HepG2 (cell line): Measurements from ENCODE around the gene WIPF2. TPM values are rescaled to one million over a fixed set of nuclear protein-coding genes. Genes with fewer than 3 reads are reported as not detected.
A peak's percentile ranks its signal among the peaks of the same experiment; 100 is the strongest.

ENCODE experiments used
- CSRNP1 ChIP-seq: sonication (generic); formaldehyde crosslinking; IDR thresholded peaks from 2 replicates; pipeline ENCODE4 v1.8.1; 2023; ENCODE audit warnings: mild to moderate bottlenecking, missing genetic modification reagents
- ESRRA ChIP-seq: sonication (generic); formaldehyde crosslinking; IDR thresholded peaks from 2 replicates; pipeline ENCODE4 v1.5.1; 2020; ENCODE audit warnings: mild to moderate bottlenecking, low read depth, missing genetic modification reagents
- GABPA ChIP-seq, 2 experiments: IDR thresholded peaks; 2 replicates each; pipeline ENCODE4 v1.6.1; 2011 to 2016; ENCODE audit warnings: low read depth in 2 of 2, low read length in 1 of 2, missing biosample characterization in 1 of 2, missing genetic modification characterization in 1 of 2
- ISX ChIP-seq: sonication (generic); formaldehyde crosslinking; conservative IDR thresholded peaks from 2 replicates; pipeline ENCODE4 v1.5.0; 2020; ENCODE audit warnings: missing genetic modification reagents
- KDM2A ChIP-seq: sonication (generic); formaldehyde crosslinking; IDR thresholded peaks from 2 replicates; pipeline ENCODE4 v1.4.0; 2020; ENCODE audit warnings: low read depth, missing genetic modification reagents, borderline replicate concordance
- MXD1 ChIP-seq: sonication (generic); formaldehyde crosslinking; IDR thresholded peaks from 2 replicates; pipeline ENCODE4 v1.4.0; 2020; ENCODE audit warnings: mild to moderate bottlenecking, missing genetic modification reagents
- PHB2 ChIP-seq: fragments of 450-650 bp; IDR thresholded peaks from 2 replicates; pipeline ENCODE4 v1.6.1; 2018; ENCODE audit not compliant: partially characterized antibody
- SRSF1 ChIP-seq: fragments of 200-400 bp; formaldehyde crosslinking; optimal IDR thresholded peaks from 2 replicates; pipeline ENCODE3; 2017; ENCODE audit warnings: mild to moderate bottlenecking, low read depth, low read length, moderate library complexity
- TRIM24 ChIP-seq: sonication (generic); formaldehyde crosslinking; IDR thresholded peaks from 2 replicates; pipeline ENCODE4 v1.8.0; 2022; ENCODE audit warnings: mild to moderate bottlenecking, missing genetic modification reagents
- ZBTB14 ChIP-seq: sonication (generic); formaldehyde crosslinking; IDR thresholded peaks from 2 replicates; pipeline ENCODE4 v1.4.0; 2020; ENCODE audit warnings: missing genetic modification reagents
- ZBTB34 ChIP-seq: sonication (generic); formaldehyde crosslinking; IDR thresholded peaks from 2 replicates; pipeline ENCODE4 v1.8.0; 2022; ENCODE audit warnings: mild to moderate bottlenecking, missing genetic modification reagents
- ZNF121 ChIP-seq: sonication (generic); formaldehyde crosslinking; IDR thresholded peaks from 2 replicates; pipeline ENCODE4 v1.5.0; 2020; ENCODE audit warnings: mild to moderate bottlenecking, missing genetic modification reagents
- ZNF142 ChIP-seq: sonication (generic); formaldehyde crosslinking; IDR thresholded peaks from 2 replicates; pipeline ENCODE4 v1.4.0; 2020; ENCODE audit warnings: missing genetic modification reagents
- ZNF510 ChIP-seq: sonication (generic); formaldehyde crosslinking; IDR thresholded peaks from 2 replicates; pipeline ENCODE4 v1.4.0; 2020; ENCODE audit warnings: low read depth, mild to moderate bottlenecking, missing genetic modification reagents
- ZNF784 ChIP-seq: sonication (generic); formaldehyde crosslinking; IDR thresholded peaks from 2 replicates; pipeline ENCODE4 v1.5.1; 2020; ENCODE audit warnings: missing genetic modification reagents, mild to moderate bottlenecking, borderline replicate concordance
- polyA plus RNA-seq, 8 experiments: library from polyadenylated mRNA; depleted of rRNA in 3 of 8; stranded (reverse) in 7 of 8; unstranded in 1 of 8; fragments of >200 nt; fragmentation: Illumina TruSeq in 4 of 8; extraction: Trizol in 4 of 8; gene quantifications; 2 replicates each; pipeline versions ENCODE4 v1.2.1 to v1.2.3, GENCODE V29; 2011 to 2016; ENCODE audit warnings: low read depth in 4 of 8, missing spikeins in 1 of 8, mixed read lengths in 1 of 8; ENCODE audit not compliant: insufficient read depth in 1 of 8
- total RNA-seq, 5 experiments: library from RNA; depleted of rRNA; stranded (reverse); fragments of >200 nt; fragmentation: Illumina TruSeq; extraction: Trizol; gene quantifications; 2 replicates each; pipeline ENCODE4 v1.2.3, GENCODE V29; 2016; ENCODE audit warnings: low read depth in 1 of 5

The WIPF2 gene
- total and polyA plus RNA-seq, 2 of the 13 experiments (the other 11 are each of a cell fraction or from before 2014, with no cell fraction given) = 7.2 to 10.8 TPM

GRCh38 chr17:40218740-40219593, at the start of gene WIPF2 (continued):
- TF ChIP-seq ZNF784 = peak; percentile 81
- TF ChIP-seq KDM2A (CRISPR knock-in tag) = peak; percentile 65; the same call in 1 of the 2 replicates
- no peak for TF ChIP-seq PHB2
- peak; percentile 63 for TF ChIP-seq GABPA (IDR thresholded peaks at IDR 0.05; ENCODE audit: low read depth, low read length)
- TF ChIP-seq GABPA (CRISPR knock-in tag; IDR thresholded peaks at IDR 0.05; ENCODE audit: low read depth) = peak; percentile 91
- TF ChIP-seq SRSF1 = peak; percentile 64
- peak; percentile 6; the same call in 1 of the 2 replicates for TF ChIP-seq ZBTB14 (CRISPR knock-in tag)
- TF ChIP-seq CSRNP1 (CRISPR knock-in tag) = no peak
- TF ChIP-seq ZNF510 (CRISPR knock-in tag) = peak; percentile 88; the same call in 1 of the 2 replicates
- TF ChIP-seq ZNF121 (CRISPR knock-in tag) = no peak
- TF ChIP-seq ZNF142 (CRISPR knock-in tag) = no peak
- no peak; the same call in 1 of the 2 replicates for TF ChIP-seq ESRRA (CRISPR knock-in tag)
- no peak for TF ChIP-seq ISX (CRISPR knock-in tag)
- TF ChIP-seq ZBTB34 = no peak
- TF ChIP-seq MXD1 (CRISPR knock-in tag) = peak; percentile 55; the same call in 1 of the 2 replicates
- no peak for TF ChIP-seq TRIM24 (CRISPR knock-in tag)
